GM23338 (cell line): Measurements from ENCODE around the gene GRN. TPM values are rescaled to one million over a fixed set of nuclear protein-coding genes. Genes with fewer than 3 reads are reported as not detected.
A peak's percentile ranks its signal among the peaks of the same experiment; 100 is the strongest.

Source experiments
- ATAC-seq: fragments of 200-7000 bp; cut with Tn5 transposase; 3 replicates; pipeline ENCODE4 v1.9.1; 2020
- DNase-seq: peaks from one replicate; pipeline ENCODE4 v3.0.0-alpha.2; 2015; ENCODE audit warnings: low spot score
- H2AFZ ChIP-seq: fragments of 200-600 bp; sonication (generic); 2 replicates; pipeline ENCODE4 v1.8.0; 2016; ENCODE audit warnings: antibody characterized with exemption, mild to moderate bottlenecking, moderate library complexity
- H3F3A ChIP-seq: fragments of 200-600 bp; sonication (generic); replicated peaks from 2 replicates; pipeline ENCODE4 v1.8.0; 2017; ENCODE audit warnings: antibody characterized with exemption, mixed run types, low read depth
- H3K27ac ChIP-seq: fragments of 200-600 bp; sonication (generic); 2 replicates; pipeline ENCODE4 v1.6.1; 2016; ENCODE audit warnings: low read depth
- H3K27me3 ChIP-seq: fragments of 200-600 bp; sonication (generic); 2 replicates; pipeline ENCODE4 v1.8.0; 2016; ENCODE audit warnings: mild to moderate bottlenecking, mixed run types, moderate library complexity; ENCODE audit not compliant: insufficient read depth
- H3K36me3 ChIP-seq: fragments of 200-600 bp; sonication (generic); 2 replicates; pipeline ENCODE4 v1.8.0; 2016; ENCODE audit warnings: mild to moderate bottlenecking; ENCODE audit not compliant: insufficient read depth
- H3K4me1 ChIP-seq: fragments of 200-600 bp; sonication (generic); 2 replicates; pipeline ENCODE4 v1.8.0; 2016; ENCODE audit warnings: mild to moderate bottlenecking, moderate library complexity; ENCODE audit not compliant: insufficient read depth
- H3K4me2 ChIP-seq: fragments of 200-600 bp; sonication (generic); 2 replicates; pipeline ENCODE4 v1.7.1; 2017; ENCODE audit warnings: mixed run types
- H3K4me3 ChIP-seq: fragments of 200-600 bp; sonication (generic); 2 replicates; pipeline ENCODE4 v1.6.1; 2016; ENCODE audit warnings: mixed run types
- H3K79me2 ChIP-seq: fragments of 200-600 bp; sonication (generic); replicated peaks from 2 replicates; pipeline ENCODE4 v1.8.0; 2017; ENCODE audit warnings: mild to moderate bottlenecking; ENCODE audit not compliant: insufficient read depth
- H3K9me2 ChIP-seq: fragments of 200-600 bp; sonication (generic); 2 replicates; pipeline ENCODE4 v1.8.0; 2017; ENCODE audit not compliant: insufficient read depth
- H4K20me1 ChIP-seq: fragments of 200-600 bp; sonication (generic); replicated peaks from 2 replicates; pipeline ENCODE4 v1.8.0; 2017; ENCODE audit warnings: mild to moderate bottlenecking; ENCODE audit not compliant: insufficient read depth
- H3K27ac Mint-ChIP-seq: 2 replicates; pipeline ENCODE4 v1.8.0; 2020; ENCODE audit warnings: inconsistent platforms, mild to moderate bottlenecking, moderate library complexity, mixed read lengths
- H3K27me3 Mint-ChIP-seq: 3 replicates; pipeline ENCODE4 v1.8.0; 2022; ENCODE audit warnings: low read depth, mild to moderate bottlenecking, moderate library complexity, mixed read lengths, inconsistent platforms; ENCODE audit not compliant: insufficient read depth, poor library complexity
- H3K36me3 Mint-ChIP-seq: 3 replicates; pipeline ENCODE4 v1.8.0; 2021; ENCODE audit warnings: low read depth, mild to moderate bottlenecking, inconsistent platforms, moderate library complexity, mixed read lengths
- H3K4me1 Mint-ChIP-seq: 3 replicates; pipeline ENCODE4 v1.8.0; 2020; ENCODE audit warnings: mild to moderate bottlenecking, inconsistent platforms, mixed read lengths
- H3K4me3 Mint-ChIP-seq: 3 replicates; pipeline ENCODE4 v1.8.0; 2021; ENCODE audit warnings: moderate library complexity, mild to moderate bottlenecking, inconsistent platforms, mixed read lengths
- H3K9me3 Mint-ChIP-seq: 3 replicates; pipeline ENCODE4 v1.8.0; 2020; ENCODE audit warnings: moderate library complexity, mild to moderate bottlenecking, inconsistent platforms, mixed read lengths
- EZH2 ChIP-seq: fragments of 200-600 bp; sonication (generic); IDR thresholded peaks from one replicate; pipeline ENCODE4 v1.8.0; 2017; ENCODE audit warnings: antibody characterized with exemption, mild to moderate bottlenecking, low read depth; ENCODE audit not compliant: unreplicated experiment
- EZH2phosphoT487 ChIP-seq: fragments of 200-600 bp; sonication (generic); IDR thresholded peaks from one replicate; pipeline ENCODE4 v1.8.1; 2018; ENCODE audit warnings: antibody characterized with exemption; ENCODE audit not compliant: unreplicated experiment
- JUNB ChIP-seq: IDR thresholded peaks from one replicate; pipeline ENCODE4 v1.6.1; 2016; ENCODE audit warnings: antibody characterized with exemption; ENCODE audit not compliant: unreplicated experiment
- POLR2AphosphoS5 ChIP-seq: IDR thresholded peaks from 2 replicates; pipeline ENCODE4 v1.6.1; 2016; ENCODE audit warnings: antibody characterized with exemption, low read depth
- STAT1 ChIP-seq: IDR thresholded peaks from one replicate; pipeline ENCODE4 v1.6.1; 2016; ENCODE audit warnings: antibody characterized with exemption; ENCODE audit not compliant: unreplicated experiment
- ZNF114 ChIP-seq: fragments of 250-450 bp; sonication (Bioruptor Pico); IDR thresholded peaks from 2 replicates; pipeline ENCODE4 v1.5.0; 2020; ENCODE audit warnings: mild to moderate bottlenecking, moderate library complexity
- ZNF331 ChIP-seq: fragments of 250-450 bp; sonication (Bioruptor Pico); IDR thresholded peaks from 2 replicates; pipeline ENCODE4 v1.5.0; 2020; ENCODE audit warnings: low read depth, mild to moderate bottlenecking, moderate library complexity
- polyA plus RNA-seq: library from polyadenylated mRNA; unstranded; fragments of >200 nt; fragmentation: Nextera tagmentation; extraction: Ambion mirVana; gene quantifications from 2 replicates; pipeline ENCODE4 v1.2.1, GENCODE V29; 2016
- total RNA-seq: library from RNA; depleted of rRNA; stranded (reverse); fragments of >200 nt; shearing (Covaris generic); gene quantifications from 2 replicates; pipeline ENCODE4 v1.2.3, GENCODE V29; 2014
- TF ChIP-seq, protein P1 (sequence below): IDR thresholded peaks from one replicate; pipeline ENCODE4 v1.6.1; 2018; ENCODE audit warnings: antibody characterized with exemption; ENCODE audit not compliant: unreplicated experiment
- TF ChIP-seq, protein P2 (sequence below), 2 experiments: fragments of 200-600 bp in 1 of 2; sonication (generic) in 1 of 2; conservative IDR thresholded peaks; 2 replicates each; pipeline versions ENCODE4 v1.5.1 to v1.6.1; 2016 to 2017; ENCODE audit warnings: antibody characterized with exemption in 2 of 2, low read depth in 2 of 2, mild to moderate bottlenecking in 2 of 2, moderate library complexity in 1 of 2
- TF ChIP-seq, protein P3 (sequence below): IDR thresholded peaks from 2 replicates; pipeline ENCODE4 v1.6.1; 2016; ENCODE audit warnings: antibody characterized with exemption

Gene GRN
- total and polyA plus RNA-seq, 2 experiments from 2014 or later: 101 to 216 TPM

DNA sequence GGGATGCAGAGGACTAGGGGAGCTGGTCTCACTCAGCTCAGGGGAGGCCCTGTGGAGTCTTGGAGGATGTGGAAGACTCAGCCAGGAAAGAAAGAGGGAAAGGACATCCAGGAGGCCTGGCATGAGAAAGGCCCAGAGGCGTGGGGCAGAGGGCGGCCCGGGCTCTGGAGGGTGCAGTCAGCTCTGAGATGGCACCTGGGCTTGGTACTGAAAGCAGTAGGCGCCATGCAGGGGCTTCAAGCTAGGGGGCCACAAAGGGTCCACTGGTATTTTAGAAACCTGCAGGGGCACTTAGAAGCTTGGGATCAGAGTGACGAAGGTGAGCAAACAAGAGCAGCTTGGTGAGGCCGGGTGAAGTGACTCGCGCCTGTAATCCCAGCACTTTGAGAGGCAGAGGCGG, 13.0 kb downstream of the GRN start:
- no peak overlapping the region for H2AFZ ChIP-seq
- Mint-ChIP-seq H3K27ac (no peak overlapping the region), H3K36me3 (peaks cover 5% of the 10 kb centered on the region; the same call in 2 of the 3 replicates), H3K9me3 (peaks cover 2% of the 10 kb centered on the region; the same call in 1 of the 3 replicates), H3K4me1 (peaks cover 38% of the 10 kb centered on the region), H3K27me3 (peaks cover 16% of the 10 kb centered on the region), H3K4me3 (no peak overlapping the region)
- H3K27ac ChIP-seq: no peak overlapping the region
- no peaks in the 10 kb centered on the region for H3K79me2 ChIP-seq
- TF ChIP-seq ZNF114 (CRISPR knock-in tag) (no peak), POLR2AphosphoS5 (no peak), EZH2phosphoT487 (no peak)
- TF ChIP-seq, protein P1, sequence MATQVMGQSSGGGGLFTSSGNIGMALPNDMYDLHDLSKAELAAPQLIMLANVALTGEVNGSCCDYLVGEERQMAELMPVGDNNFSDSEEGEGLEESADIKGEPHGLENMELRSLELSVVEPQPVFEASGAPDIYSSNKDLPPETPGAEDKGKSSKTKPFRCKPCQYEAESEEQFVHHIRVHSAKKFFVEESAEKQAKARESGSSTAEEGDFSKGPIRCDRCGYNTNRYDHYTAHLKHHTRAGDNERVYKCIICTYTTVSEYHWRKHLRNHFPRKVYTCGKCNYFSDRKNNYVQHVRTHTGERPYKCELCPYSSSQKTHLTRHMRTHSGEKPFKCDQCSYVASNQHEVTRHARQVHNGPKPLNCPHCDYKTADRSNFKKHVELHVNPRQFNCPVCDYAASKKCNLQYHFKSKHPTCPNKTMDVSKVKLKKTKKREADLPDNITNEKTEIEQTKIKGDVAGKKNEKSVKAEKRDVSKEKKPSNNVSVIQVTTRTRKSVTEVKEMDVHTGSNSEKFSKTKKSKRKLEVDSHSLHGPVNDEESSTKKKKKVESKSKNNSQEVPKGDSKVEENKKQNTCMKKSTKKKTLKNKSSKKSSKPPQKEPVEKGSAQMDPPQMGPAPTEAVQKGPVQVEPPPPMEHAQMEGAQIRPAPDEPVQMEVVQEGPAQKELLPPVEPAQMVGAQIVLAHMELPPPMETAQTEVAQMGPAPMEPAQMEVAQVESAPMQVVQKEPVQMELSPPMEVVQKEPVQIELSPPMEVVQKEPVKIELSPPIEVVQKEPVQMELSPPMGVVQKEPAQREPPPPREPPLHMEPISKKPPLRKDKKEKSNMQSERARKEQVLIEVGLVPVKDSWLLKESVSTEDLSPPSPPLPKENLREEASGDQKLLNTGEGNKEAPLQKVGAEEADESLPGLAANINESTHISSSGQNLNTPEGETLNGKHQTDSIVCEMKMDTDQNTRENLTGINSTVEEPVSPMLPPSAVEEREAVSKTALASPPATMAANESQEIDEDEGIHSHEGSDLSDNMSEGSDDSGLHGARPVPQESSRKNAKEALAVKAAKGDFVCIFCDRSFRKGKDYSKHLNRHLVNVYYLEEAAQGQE: no peak
- TF ChIP-seq, protein P2, sequence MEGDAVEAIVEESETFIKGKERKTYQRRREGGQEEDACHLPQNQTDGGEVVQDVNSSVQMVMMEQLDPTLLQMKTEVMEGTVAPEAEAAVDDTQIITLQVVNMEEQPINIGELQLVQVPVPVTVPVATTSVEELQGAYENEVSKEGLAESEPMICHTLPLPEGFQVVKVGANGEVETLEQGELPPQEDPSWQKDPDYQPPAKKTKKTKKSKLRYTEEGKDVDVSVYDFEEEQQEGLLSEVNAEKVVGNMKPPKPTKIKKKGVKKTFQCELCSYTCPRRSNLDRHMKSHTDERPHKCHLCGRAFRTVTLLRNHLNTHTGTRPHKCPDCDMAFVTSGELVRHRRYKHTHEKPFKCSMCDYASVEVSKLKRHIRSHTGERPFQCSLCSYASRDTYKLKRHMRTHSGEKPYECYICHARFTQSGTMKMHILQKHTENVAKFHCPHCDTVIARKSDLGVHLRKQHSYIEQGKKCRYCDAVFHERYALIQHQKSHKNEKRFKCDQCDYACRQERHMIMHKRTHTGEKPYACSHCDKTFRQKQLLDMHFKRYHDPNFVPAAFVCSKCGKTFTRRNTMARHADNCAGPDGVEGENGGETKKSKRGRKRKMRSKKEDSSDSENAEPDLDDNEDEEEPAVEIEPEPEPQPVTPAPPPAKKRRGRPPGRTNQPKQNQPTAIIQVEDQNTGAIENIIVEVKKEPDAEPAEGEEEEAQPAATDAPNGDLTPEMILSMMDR (conservative IDR thresholded peaks at IDR 0.05; ENCODE audit: low read depth in 2 of 2): 0 out of 4 replicates have a peak, but pooled peaks of 1 of the 2 experiments have one; percentile 8
- no peak overlapping the region for H3K4me2 ChIP-seq
- peaks cover 20% of the 10 kb centered on the region for H4K20me1 ChIP-seq
- H3K4me1 ChIP-seq: peaks cover 29% of the 10 kb centered on the region
- ATAC-seq (no peak), DNase-seq (peak; percentile 38)
- H3K4me3 ChIP-seq: no peak overlapping the region
- H3K9me2 ChIP-seq: no peaks in the 10 kb centered on the region
- H3F3A ChIP-seq: 0 out of 2 replicates have a peak, but pooled peaks cover 13% of the 10 kb centered on the region
- peaks cover 6% of the 10 kb centered on the region; the same call in 1 of the 2 replicates for H3K27me3 ChIP-seq
- no peaks in the 10 kb centered on the region for H3K36me3 ChIP-seq

DNA sequence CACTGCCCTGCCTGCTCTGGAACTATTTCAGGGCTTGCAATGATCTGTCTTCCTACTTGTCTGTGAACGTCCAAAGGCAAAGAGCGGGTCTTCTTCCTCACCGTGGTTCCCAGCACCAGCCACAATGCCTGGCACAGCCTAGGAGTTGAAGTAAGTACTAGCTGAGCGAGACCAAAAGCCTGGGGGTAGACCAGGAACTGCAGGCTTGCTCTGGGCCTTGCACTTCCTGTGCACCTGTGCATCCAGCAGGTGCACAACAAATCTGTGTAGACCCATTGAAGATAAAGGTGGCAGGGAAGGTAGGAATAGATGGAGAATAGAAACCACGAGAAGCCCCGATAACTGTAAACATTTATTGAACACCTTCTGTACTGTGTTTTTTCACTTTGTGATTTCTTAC, 13.9 kb downstream of the GRN start:
- ATAC-seq (no peak), DNase-seq (no peak)
- Histone ChIP-seq H3K36me3 (no peaks in the 10 kb centered on the region), H3F3A (0 out of 2 replicates have a peak, but pooled peaks cover 13% of the 10 kb centered on the region), H3K4me2 (no peak overlapping the region), H3K27ac (no peak overlapping the region), H3K79me2 (no peaks in the 10 kb centered on the region), H3K4me3 (no peak overlapping the region), H3K27me3 (peaks cover 2% of the 10 kb centered on the region; the same call in 1 of the 2 replicates), H4K20me1 (peaks cover 19% of the 10 kb centered on the region), H3K9me2 (no peaks in the 10 kb centered on the region), H2AFZ (no peak overlapping the region), H3K4me1 (peaks cover 26% of the 10 kb centered on the region)
- peaks cover 2% of the 10 kb centered on the region; the same call in 1 of the 3 replicates for H3K9me3 Mint-ChIP-seq
- H3K36me3 Mint-ChIP-seq: peaks cover 4% of the 10 kb centered on the region; the same call in 2 of the 3 replicates
- H3K4me3 Mint-ChIP-seq: no peak overlapping the region; the same call in 2 of the 3 replicates
- peaks cover 17% of the 10 kb centered on the region for H3K27me3 Mint-ChIP-seq
- 0 out of 2 replicates have a peak overlapping the region, but pooled peaks have one; percentile 56 for H3K27ac Mint-ChIP-seq
- H3K4me1 Mint-ChIP-seq: peaks cover 36% of the 10 kb centered on the region
- TF ChIP-seq, protein P3, sequence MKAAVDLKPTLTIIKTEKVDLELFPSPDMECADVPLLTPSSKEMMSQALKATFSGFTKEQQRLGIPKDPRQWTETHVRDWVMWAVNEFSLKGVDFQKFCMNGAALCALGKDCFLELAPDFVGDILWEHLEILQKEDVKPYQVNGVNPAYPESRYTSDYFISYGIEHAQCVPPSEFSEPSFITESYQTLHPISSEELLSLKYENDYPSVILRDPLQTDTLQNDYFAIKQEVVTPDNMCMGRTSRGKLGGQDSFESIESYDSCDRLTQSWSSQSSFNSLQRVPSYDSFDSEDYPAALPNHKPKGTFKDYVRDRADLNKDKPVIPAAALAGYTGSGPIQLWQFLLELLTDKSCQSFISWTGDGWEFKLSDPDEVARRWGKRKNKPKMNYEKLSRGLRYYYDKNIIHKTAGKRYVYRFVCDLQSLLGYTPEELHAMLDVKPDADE: no peak
- TF ChIP-seq ZNF331 (CRISPR knock-in tag): no peak
- TF ChIP-seq JUNB: no peak
- TF ChIP-seq, protein P1: no peak
- no peak for TF ChIP-seq ZNF114 (CRISPR knock-in tag)
- TF ChIP-seq EZH2: no peak
- TF ChIP-seq STAT1: no peak
